Measurements from ENCODE around the gene TIMP2.
"Not testable (repeated sequence)": the region's sequence is repeated elsewhere in the genome, so short reads cannot be mapped to it uniquely, and the experiment has no call there.

The TIMP2 gene

GRCh38 chr17:78885956-78886355 is 39.2 kb downstream of the TIMP2 start:
- no peak for DNase-seq

DNA sequence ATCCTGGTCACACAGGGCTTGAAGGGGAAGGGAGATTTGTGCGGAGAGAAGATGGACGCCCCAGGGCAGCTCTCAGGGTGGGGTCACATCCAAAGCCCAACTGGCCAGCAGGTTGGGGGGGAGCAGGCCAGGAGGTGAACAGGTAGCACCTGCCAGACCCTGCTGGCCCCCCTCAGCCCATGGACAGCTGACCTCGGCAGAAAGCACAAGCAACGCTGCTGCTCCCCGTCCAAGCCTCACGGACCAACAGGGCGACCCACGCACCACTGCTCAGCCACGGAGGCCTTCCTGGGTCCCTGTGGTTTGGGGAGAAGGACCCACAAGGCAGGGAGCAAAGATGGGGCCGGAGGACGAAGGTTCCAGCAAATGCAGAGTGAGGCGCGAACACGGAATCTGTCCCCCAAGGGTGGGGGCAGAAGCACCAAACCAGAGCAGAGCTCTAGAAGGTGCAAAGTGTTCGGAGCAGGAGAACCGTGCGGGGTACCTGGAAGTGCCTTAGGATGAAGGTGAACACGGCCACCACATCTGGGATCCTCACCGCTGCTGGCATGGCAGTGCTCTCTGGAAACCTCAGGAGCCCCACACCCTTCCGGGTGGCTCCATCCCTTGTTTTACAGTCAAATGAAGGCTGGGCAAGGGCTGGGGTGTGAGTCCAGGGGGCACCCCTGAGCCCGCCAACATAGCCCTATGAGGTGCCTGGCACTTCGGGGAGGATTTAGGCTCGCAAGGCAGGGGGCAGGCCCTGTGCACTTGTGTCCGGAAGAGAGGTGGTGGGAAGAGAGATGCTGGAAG is 40.1 kb downstream of the TIMP2 start:
- no peak for DNase-seq

GRCh38 chr17:78884148-78884825 is 40.9 kb downstream of the TIMP2 start:
- DNase-seq = no peak

DNA sequence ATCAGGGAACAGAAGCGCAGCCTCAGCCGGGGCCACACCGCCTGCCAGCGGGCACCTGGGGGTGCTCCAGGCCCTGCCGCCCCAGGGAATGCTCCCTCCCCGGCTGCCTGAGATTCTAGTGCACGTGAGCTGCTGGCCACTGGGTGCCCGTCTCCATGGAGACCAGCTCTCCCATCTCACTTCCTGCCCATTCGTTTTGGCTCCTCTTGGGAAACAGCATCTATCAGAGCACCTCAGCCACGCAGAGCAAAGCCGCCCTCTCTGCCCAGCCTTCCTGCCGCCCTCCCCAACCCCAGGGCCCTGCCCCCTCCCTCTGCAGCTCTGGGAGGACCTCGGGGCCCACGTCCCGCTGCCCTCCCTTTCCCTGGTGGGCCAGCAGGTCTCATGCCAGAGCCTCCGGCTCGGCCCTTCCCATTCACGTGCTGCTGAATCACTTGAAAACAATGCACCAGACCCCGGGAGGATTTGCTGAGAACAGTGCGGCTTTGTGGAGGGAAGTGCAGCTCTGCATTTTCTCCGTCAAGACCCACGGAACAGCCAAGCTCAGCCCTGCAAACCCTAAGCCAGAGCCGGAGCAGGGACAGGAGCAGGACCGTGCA is 41.6 kb downstream of the TIMP2 start:
- no peak for DNase-seq

- DNase-seq = no peak
Observed at GRCh38 chr17:78883089-78883532, 42.1 kb downstream of the TIMP2 start.

DNA sequence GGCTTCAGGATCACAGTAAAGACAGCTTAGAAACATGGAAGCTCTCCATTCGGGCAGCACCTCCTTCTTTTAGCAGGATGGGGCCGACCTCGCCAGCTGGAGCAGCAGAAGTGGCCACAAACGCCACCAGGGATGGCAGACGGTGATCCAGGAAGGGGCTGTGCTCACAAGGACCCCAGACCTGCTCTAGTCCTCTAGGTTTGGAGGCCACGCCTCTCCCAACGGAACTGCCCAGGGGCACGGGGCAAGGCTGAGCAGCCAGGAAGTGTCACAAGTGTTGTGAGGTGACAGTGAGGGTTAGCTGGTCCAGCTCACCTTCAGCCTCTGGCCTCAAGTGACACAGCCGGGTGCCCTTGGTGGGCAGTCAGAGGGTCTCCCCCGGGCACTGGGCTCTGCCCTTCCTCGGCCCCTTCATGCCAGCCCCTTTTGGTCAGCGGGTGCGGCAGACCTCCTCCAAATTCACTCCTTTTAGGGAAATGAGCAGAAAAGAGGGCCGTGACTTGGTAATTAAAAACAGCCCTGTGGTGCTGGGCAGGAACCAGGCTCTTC is 42.6 kb downstream of the TIMP2 start:
- DNase-seq = no peak

- DNase-seq = peak; percentile 30
Observed at GRCh38 chr17:78879635-78880186, 45.5 kb downstream of the TIMP2 start.

DNA sequence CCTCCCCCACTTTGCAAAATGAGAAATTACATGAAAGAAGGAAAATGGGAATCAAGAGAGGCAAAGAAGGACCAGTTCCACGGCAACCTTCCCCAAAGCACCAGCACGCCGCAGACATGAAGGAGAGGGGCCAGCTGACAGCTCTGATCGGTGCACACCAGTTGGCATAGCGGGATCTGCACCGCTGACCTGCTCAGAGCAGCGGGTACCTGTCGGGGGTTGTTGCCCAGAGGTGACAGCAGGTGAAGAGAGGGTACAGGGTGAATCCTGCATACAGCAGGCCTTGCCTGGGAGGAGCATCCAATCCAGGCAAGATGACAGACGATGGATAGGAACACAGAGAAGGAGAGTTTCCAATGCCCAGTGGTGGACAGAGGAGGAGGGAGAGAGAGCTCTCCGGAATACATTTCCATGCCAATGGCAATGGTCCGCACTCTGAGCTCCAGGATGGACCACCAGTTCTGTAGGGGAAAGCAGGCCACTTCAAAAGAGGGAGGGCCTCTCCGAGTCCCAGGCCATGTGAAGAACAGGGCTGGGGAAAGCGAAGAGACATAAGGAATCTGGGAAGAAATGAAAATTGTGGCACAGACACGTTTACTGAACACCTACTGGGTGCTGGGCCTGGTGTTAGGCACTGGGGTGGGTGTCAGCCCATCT is 46.2 kb downstream of the TIMP2 start:
- DNase-seq = no peak

GRCh38 chr17:78878261-78878660 is 46.9 kb downstream of the TIMP2 start:
- DNase-seq = no peak

- DNase-seq = not testable (repeated sequence)
Observed at GRCh38 chr17:78876954-78877517, 48.2 kb downstream of the TIMP2 start.

DNA sequence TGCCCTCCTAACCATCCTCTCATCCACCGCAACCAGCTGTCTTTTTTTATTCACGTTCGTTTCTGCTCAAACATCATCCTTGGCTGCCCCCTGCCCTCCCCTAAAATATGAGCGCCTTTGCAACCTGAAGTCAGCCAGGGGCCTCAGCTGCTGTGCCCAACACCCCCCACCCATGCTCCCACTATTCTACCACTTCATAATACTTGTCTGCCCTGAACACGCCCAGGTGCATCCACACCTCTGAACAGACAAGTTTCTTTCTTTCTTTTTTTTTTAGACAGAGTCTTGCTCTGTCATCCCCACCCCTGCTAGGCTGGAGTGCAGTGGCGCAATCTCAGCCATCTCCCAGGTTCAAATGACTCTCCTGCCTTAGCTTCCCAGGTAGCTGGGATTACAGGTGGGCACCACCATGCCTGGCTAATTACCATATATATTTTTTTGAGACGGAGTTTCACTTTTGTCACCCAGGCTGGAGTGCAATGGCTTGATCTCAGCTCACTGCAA is 49.0 kb downstream of the TIMP2 start:
- no peak for DNase-seq

GRCh38 chr17:78875363-78876093 is 49.7 kb downstream of the TIMP2 start:
- DNase-seq = no peak

- no peak for DNase-seq
Observed at GRCh38 chr17:78873519-78874340, 51.5 kb downstream of the TIMP2 start.

- DNase-seq = no peak
Observed at GRCh38 chr17:78872486-78872885, 52.7 kb downstream of the TIMP2 start.

DNA sequence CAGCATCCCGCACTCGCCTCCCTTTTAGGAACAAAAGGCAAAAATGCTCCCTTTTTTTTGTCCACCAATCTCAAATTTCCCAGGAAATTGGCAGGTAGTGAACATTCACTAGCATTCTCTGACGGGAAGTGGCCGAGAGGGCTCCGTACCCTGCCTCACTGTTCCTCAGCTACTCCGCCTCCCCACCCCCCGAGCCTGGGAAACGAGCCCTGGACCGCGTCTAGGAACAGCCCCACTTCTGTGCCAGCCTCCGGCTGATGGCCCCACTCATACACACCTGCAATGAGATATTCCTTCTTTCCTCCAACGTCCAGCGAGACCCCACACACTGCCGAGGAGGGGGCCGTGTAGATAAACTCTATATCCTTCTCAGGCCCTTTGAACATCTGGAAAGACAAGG is 54.6 kb downstream of the TIMP2 start:
- DNase-seq = no peak

DNA sequence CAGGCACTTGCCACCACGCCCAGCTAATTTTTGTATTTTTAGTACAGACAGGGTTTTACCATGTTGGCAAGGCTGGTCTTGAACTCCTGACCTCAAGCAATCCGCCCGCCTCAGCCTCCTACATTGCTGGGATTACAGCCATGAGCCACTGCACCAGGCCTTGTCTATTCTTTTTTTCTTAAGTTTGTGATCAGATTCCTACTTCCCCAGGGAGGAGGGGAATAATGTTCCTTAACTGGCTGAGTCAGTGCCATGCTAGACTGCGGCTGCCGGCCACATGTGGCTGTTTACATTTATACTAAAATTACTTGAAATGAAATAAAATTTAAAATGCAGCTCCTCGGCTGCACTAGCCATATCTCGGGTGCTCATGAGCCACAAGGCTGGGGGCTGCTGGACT is 56.8 kb downstream of the TIMP2 start:
- DNase-seq = no peak

DNA sequence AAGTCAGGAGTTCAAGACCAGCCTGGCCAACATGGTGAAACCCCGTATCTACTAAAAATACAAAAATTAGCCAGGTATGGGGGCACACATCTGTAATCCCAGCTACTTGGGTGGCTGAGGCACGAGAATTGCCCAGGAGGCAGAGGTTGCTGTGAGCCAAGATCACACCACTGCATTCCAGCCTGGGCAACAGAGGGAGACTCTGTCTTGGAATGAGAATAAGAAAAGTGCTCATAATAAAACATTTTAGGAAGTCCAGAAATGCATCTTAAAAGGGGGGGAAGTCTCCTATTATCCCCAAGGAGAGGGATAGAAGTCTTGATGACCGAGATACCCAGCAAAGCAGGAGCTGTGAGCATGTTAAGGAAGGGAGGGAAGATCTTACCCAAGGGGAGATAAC is 58.1 kb downstream of the TIMP2 start:
- DNase-seq = not testable (repeated sequence)

GRCh38 chr17:78865682-78866390 is 59.4 kb downstream of the TIMP2 start:
- peak; percentile 52 for DNase-seq

DNA sequence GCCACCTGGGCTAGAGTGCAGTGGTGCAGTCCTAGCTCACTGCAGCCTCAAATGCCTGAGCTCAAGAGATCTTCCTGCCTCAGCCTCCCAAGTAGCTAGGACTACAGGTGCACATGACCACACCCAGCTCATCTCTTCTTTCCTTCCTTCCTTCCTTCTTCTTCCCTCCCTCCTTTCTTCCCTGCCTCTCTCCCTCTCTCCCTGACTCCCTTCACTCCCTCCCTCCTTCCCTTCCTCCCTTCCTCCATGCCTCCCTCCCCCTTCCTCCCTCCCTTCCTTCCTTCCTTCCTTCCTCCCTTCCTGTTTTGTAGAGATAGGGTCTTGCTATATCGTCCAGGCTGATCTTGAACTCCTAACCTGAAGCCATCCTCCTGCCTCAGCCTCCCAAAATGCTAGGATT is 61.1 kb downstream of the TIMP2 start:
- no peak for DNase-seq
